ENCODE measurements around the gene CCDC68. TPM values are rescaled to one million over a fixed set of nuclear protein-coding genes. Genes with fewer than 3 reads are reported as not detected.

CCDC68 gene
- total RNA-seq, 1 experiment from 2014 or later: 3.1 TPM

DNA sequence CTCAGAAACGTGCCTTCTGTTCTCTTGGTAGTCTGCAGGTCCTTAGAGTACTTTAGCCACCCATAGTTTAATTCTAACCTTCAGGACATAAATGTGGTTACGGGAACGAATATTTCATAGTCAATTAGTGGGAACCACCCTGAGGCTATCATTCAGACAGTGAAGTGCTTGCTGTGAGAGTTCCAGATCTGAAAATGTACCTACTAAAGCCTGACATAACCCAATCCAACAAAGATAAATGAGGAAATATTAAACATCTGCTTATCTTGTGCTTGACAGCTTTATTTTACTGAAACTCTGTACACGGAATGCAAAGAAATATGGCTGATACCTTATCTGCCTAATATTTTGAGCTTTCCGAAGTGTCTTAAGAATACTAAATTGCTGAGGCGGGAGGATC lies 88.0 kb downstream of the CCDC68 start:
- ATAC-seq: no peak

DNA sequence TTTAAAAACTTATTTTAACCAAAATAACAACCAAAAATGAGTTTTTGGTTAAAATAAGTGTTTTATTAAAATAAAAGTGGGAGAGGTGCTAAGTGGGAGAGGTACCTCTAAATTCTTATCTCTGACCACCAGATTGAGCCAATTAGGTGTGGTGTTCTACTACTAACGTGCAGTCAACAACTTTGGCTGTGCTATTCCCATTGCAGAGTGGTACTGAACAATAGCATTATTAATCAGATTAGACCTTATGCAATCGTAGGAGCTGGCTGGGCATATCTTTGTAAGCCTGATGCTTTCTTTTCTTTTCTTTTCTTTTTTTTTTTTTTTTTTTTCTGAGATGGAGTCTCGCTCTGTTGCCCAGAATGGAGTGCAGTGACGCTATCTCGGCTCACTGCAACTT lies 92.1 kb downstream of the CCDC68 start:
- no TSS peak for BruUV-seq (replicated peaks)
- Histone ChIP-seq H2AFZ (ENCODE audit: low read length) (no peak overlapping the region), H3K4me3 (ENCODE audit: low read length) (no peak overlapping the region), H3K9ac (ENCODE audit: low read length) (no peak overlapping the region), H3K79me2 (ENCODE audit: low read length) (no peaks in the 10 kb centered on the region), H3F3A (ENCODE audit: low read length, unreplicated experiment) (no peaks in the 10 kb centered on the region), H3K4me1 (ENCODE audit: insufficient read depth, low read length) (no peaks in the 10 kb centered on the region), H3K9me3 (ENCODE audit: low read length) (no peaks in the 10 kb centered on the region), H3K36me3 (ENCODE audit: low read depth, low read length) (no peaks in the 10 kb centered on the region), H3K27me3 (ENCODE audit: low read length) (no peaks in the 10 kb centered on the region), H3K4me2 (ENCODE audit: low read length) (no peak overlapping the region), H4K20me1 (ENCODE audit: low read length) (no peaks in the 10 kb centered on the region), H3K9me2 (replicated peaks; ENCODE audit: low read length) (no peaks in the 10 kb centered on the region), H3K27ac (ENCODE audit: low read length) (no peak overlapping the region)
- ChIA-PET POLR2A (ENCODE audit: unreplicated experiment) (no interaction called here), CTCF (interaction anchor here (0.6 kb wide), 1 partner anchor 53 kb away, joined by 7 read pairs; no protein-coding TSS in a partner anchor)
- intact Hi-C loops (cut with micrococcal nuclease): no loop called here
- ATAC-seq (no peak), DNase-seq (no peak)
- TF ChIP-seq, protein P1, sequence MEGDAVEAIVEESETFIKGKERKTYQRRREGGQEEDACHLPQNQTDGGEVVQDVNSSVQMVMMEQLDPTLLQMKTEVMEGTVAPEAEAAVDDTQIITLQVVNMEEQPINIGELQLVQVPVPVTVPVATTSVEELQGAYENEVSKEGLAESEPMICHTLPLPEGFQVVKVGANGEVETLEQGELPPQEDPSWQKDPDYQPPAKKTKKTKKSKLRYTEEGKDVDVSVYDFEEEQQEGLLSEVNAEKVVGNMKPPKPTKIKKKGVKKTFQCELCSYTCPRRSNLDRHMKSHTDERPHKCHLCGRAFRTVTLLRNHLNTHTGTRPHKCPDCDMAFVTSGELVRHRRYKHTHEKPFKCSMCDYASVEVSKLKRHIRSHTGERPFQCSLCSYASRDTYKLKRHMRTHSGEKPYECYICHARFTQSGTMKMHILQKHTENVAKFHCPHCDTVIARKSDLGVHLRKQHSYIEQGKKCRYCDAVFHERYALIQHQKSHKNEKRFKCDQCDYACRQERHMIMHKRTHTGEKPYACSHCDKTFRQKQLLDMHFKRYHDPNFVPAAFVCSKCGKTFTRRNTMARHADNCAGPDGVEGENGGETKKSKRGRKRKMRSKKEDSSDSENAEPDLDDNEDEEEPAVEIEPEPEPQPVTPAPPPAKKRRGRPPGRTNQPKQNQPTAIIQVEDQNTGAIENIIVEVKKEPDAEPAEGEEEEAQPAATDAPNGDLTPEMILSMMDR (conservative IDR thresholded peaks at IDR 0.05; ENCODE audit: low read depth, low read length): no peak
- TF ChIP-seq EZH2 (IDR thresholded peaks at IDR 0.05; ENCODE audit: low read length, unreplicated experiment) (no peak), EZH2phosphoT487 (IDR thresholded peaks at IDR 0.05; ENCODE audit: borderline replicate concordance, low read length) (no peak)

More for the DNA sequence above, 88.0 kb downstream of the CCDC68 start:
- TF ChIP-seq, protein P1 (conservative IDR thresholded peaks at IDR 0.05; ENCODE audit: low read depth, low read length): no peak
- no peak for TF ChIP-seq EZH2phosphoT487 (IDR thresholded peaks at IDR 0.05; ENCODE audit: borderline replicate concordance, low read length)
- TF ChIP-seq EZH2 (IDR thresholded peaks at IDR 0.05; ENCODE audit: low read length, unreplicated experiment): no peak
- H2AFZ ChIP-seq (ENCODE audit: low read length): no peak overlapping the region
- no peak overlapping the region for H3K9ac ChIP-seq (ENCODE audit: low read length)
- H3K4me2 ChIP-seq (ENCODE audit: low read length): no peak overlapping the region
- H3K9me3 ChIP-seq (ENCODE audit: low read length): no peaks in the 10 kb centered on the region
- H3K27me3 ChIP-seq (ENCODE audit: low read length): no peaks in the 10 kb centered on the region
- CTCF ChIA-PET: no interaction called here
- no peaks in the 10 kb centered on the region for H3K36me3 ChIP-seq (ENCODE audit: low read depth, low read length)
- H3K4me3 ChIP-seq (ENCODE audit: low read length): no peak overlapping the region
- H3K4me1 ChIP-seq (ENCODE audit: insufficient read depth, low read length): no peaks in the 10 kb centered on the region
- no peak for DNase-seq
- no peaks in the 10 kb centered on the region for H3K9me2 ChIP-seq (replicated peaks; ENCODE audit: low read length)
- no peak overlapping the region for H3K27ac ChIP-seq (ENCODE audit: low read length)
- intact Hi-C loops (cut with micrococcal nuclease): no loop called here
- no TSS peak for BruUV-seq (replicated peaks)
- H4K20me1 ChIP-seq (ENCODE audit: low read length): no peaks in the 10 kb centered on the region
- POLR2A ChIA-PET (ENCODE audit: unreplicated experiment): no interaction called here
- H3K79me2 ChIP-seq (ENCODE audit: low read length): no peaks in the 10 kb centered on the region
- H3F3A ChIP-seq (ENCODE audit: low read length, unreplicated experiment): no peaks in the 10 kb centered on the region

DNA sequence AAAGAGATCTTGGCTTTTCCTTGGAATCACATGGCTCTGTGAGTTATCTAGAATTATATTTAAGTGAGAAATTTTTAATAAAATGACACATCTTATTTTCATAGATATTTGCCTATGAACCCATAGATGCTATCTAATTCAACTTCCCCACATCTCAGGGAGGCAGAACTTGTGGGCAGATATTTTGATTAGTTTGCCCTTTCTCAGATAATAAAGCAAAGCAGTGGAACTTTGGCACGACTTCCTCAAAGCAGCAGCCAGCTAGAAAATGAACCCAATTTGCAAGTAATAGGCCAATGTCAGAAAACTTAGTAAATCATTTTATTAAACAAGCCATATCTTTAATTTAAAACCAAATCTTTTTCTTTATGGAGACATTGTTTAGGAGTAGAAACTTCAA lies 98.3 kb downstream of the CCDC68 start:
- no peaks in the 10 kb centered on the region for H4K20me1 ChIP-seq (ENCODE audit: low read length)
- peaks cover 9% of the 10 kb centered on the region for H3K4me1 ChIP-seq (ENCODE audit: insufficient read depth, low read length)
- H3F3A ChIP-seq (ENCODE audit: low read length, unreplicated experiment): no peaks in the 10 kb centered on the region
- H3K4me3 ChIP-seq (ENCODE audit: low read length): no peak overlapping the region
- POLR2A ChIA-PET (ENCODE audit: unreplicated experiment): no interaction called here
- H3K9me3 ChIP-seq (ENCODE audit: low read length): no peaks in the 10 kb centered on the region
- TF ChIP-seq EZH2 (IDR thresholded peaks at IDR 0.05; ENCODE audit: low read length, unreplicated experiment): no peak
- no peak for DNase-seq
- no peaks in the 10 kb centered on the region for H3K9me2 ChIP-seq (replicated peaks; ENCODE audit: low read length)
- no peak for ATAC-seq
- CTCF ChIA-PET: no interaction called here
- no peaks in the 10 kb centered on the region for H3K27me3 ChIP-seq (ENCODE audit: low read length)
- H3K4me2 ChIP-seq (ENCODE audit: low read length): no peak overlapping the region
- no TSS peak for BruUV-seq (replicated peaks)
- H3K79me2 ChIP-seq (ENCODE audit: low read length): no peaks in the 10 kb centered on the region
- H3K9ac ChIP-seq (ENCODE audit: low read length): no peak overlapping the region
- H2AFZ ChIP-seq (ENCODE audit: low read length): no peak overlapping the region
- intact Hi-C loops (cut with micrococcal nuclease): no loop called here
- no peak overlapping the region for H3K27ac ChIP-seq (ENCODE audit: low read length)
- H3K36me3 ChIP-seq (ENCODE audit: low read depth, low read length): no peaks in the 10 kb centered on the region
